Fibroblast of peridontal ligament (primary cell): ENCODE data around the gene IFNG.
A peak's percentile ranks its signal among the peaks of the same experiment; 100 is the strongest.

Experiments
- DNase-seq: peaks from one replicate; pipeline ENCODE4 v3.0.0-alpha.2; 2010; ENCODE audit errors: extremely low read depth

IFNG gene

DNA sequence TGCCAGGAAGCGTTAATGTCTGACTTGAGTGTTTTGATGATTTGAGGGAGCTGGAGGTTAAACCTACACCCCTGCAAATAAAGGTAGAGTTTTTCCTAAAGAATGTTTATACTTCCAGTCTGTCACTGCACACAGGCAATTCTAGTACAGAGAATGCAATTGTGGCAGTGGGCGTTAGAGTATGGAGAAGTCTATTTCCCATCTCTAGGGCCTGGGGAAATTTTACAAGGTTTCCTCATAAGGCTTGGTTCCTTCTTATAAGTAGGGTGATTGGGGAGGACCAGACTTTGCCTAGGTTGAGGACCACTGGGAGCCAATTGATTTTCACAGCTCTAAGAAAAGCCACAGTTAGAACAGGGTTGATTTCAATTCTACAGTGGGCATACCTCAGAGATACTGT, 44.3 kb downstream of the IFNG start:
- no peak for DNase-seq

DNA sequence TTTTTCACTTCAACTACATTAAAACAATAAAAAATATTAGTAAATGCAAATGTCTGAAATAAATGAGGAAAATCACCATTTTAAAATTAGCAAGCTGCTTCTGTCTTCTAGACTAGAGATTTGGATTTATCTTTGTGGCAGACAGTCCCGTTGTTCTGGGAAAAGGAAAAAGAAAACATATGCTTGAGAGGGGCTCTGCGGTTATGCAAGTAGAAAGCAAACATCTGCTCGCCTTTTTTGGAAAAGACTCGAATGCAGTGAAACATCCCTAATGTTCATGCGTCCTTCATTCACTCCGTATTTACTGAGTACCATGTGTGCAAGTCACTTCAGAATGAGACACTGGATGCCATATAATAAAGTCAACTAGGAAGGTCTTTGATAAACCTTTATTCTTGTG, 44.9 kb downstream of the IFNG start:
- DNase-seq, result no peak

DNA sequence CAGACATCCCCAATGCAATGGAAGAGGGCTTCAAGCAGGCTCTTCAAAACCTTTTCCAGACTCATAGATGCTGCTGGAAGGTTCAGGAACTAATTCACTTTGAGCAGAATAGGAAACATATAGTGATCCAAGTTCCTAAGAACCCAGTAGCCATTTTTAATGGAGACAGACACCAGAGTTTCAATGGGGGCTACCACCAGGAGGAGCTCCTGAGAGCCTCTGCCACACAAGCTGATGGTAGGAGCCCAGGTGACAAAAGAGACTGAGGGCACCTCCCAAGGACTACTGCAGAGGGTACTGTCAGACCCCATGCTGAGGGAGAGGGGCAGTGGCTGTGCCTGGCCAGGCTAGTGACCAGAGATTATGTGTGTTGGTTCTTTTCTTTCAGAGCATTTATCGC, 45.9 kb downstream of the IFNG start:
- no peak for DNase-seq

DNA sequence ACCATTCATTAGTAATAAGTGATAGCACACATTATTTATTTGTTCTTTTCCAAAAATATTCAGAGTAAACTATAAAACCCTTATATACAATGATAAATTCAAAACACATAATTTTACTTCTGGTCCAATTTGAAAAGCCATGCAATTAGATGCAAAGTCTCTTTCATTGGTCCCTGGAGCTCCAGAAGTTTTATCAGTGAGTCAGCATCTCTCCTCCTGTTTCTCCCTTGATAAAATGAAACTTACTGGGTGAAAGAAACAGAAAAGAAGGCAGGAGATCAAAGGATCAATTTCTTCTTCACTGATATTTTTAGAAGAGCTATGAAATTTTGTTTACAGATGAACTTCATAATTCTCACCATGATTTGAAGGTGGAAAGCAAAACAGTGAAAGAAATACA, 47.5 kb downstream of the IFNG start:
- no peak for DNase-seq

DNA sequence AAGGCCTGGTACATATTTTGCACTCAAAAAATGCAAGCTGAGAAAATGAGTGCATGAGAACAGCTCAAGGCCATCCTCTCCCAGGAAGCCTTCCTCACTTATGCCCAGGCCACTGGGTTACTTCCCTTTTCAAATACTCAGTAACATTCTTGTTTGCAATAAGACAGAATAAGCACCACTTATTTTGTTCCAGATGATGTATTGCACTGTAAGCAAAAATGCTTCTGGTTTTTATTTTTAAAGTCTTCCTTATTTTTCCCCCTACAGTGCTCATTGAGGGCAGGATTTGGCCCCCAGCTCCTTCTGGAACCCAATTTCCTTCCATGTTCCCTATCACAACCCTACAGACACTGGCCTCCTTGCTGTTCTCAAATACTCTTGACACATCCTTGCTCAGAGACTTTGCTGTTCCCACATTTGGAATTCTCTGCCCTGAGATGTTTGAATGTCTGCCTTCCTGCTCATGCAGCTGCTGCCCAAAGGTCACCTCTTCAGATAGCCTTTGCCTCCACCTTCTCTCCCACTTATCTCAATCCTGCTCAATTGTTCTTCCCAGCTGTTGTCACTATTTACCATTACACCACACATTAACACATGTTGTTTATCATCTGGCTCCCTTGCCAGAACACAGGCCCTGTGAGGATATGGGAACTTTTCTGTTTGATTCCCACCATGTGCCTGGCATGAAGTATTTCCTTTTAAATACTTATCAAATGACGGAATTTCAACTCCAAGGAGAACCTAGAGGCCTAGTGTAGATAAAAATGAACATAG, 49.9 kb downstream of the IFNG start:
- DNase-seq, result no peak

DNA sequence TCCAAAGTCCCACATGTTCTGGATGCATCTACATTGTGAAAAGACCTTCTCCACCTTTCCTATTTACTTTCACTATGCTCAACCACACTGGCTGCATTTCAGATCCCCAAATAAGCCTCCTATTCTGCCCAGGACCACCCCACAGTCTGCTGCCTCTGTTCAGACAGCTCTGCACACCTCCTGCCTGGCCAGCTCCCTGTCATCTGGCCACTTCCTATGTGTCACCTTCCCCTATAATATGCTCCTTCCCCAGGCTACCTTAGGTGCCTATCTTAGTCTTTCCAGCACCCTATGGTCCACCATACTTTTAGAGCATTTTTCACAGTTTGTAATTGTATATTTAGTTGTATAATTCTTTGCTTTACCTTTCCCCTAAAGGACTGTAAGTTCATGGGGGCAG, 50.5 kb downstream of the IFNG start:
- DNase-seq, result no peak

DNA sequence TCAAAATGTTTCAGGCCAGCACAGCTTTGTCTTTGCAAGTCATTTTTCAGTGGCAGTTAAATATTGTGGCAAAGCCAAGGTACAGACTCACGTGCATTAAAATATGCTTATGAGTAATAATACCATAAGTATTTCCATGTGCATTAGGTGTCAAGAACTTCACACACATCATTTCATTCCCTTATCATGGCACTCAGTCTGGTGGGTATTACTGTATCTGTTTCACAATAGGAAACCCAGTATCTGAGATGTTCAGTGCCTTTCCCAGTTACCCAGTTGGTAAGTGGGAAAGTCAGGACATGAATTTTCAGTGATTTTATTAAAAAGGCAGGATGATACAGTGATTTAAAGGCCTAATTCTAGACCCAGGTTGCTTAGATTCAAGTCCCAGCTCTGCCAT, 52.9 kb downstream of the IFNG start:
- DNase-seq, result no peak

DNA sequence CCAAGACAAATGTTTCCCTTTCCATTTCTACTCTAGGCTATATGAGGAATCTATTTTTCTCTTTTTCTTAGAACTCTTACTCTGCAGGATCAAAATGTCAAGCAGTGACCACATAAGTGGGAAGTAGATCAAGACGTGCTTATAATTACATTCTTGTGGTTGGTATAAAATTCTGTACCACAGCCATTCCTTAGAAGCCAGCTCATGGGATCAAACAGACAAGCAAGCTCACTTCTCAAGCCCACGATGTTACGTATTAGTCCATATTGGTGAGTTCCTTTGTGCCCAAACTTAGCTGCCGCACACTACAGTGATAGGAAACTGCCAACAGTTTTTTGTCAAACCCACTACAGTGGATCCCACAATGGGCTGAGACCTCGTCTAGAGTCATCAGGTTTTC, 53.4 kb downstream of the IFNG start:
- DNase-seq, result peak; percentile 18
